H1 (cell line): ENCODE measurements around the gene GSTA1. TPM values are rescaled to one million over a fixed set of nuclear protein-coding genes. Genes with fewer than 3 reads are reported as not detected.

ENCODE experiments used
- polyA plus RNA-seq, 7 experiments: library from polyadenylated mRNA; depleted of rRNA in 3 of 7; stranded (reverse) in 5 of 7; unstranded in 2 of 7; fragments of >200 nt in 5 of 7; fragments of 200-250 nt in 2 of 7; gene quantifications; 1 replicate in 5 of 7; 2 replicates in 1 of 7; 4 replicates in 1 of 7; pipeline versions ENCODE4 v1.2.1 to v1.2.3, GENCODE V29; 2011 to 2013; ENCODE audit warnings: missing spikeins in 2 of 7, mixed read lengths in 2 of 7
- total RNA-seq: library from RNA; stranded (reverse); fragmentation: NEBNext Ultra II Directional; extraction: Animal tissue kit (Norgen Biotek cat#: 25700); gene quantifications from 2 replicates; pipeline ENCODE4 v1.2.1, GENCODE V29; 2021
- TF ChIP-seq, protein P1 (sequence below), 3 experiments: IDR thresholded peaks; 1 replicate in 2 of 3; 2 replicates in 1 of 3; pipeline versions ENCODE4 v1.5.1 to v1.6.1; 2011; ENCODE audit warnings: low read length in 3 of 3, mild to moderate bottlenecking in 3 of 3, inconsistent platforms in 2 of 3, low read depth in 1 of 3, moderate library complexity in 1 of 3; ENCODE audit not compliant: insufficient read depth in 1 of 3; ENCODE audit errors: control extremely low read depth in 1 of 3

Gene GSTA1
- total and polyA plus RNA-seq, 2 of the 8 experiments (the other 6 are each of a cell fraction or from before 2014, with no cell fraction given): 0.08 TPM; not detected in 1

DNA sequence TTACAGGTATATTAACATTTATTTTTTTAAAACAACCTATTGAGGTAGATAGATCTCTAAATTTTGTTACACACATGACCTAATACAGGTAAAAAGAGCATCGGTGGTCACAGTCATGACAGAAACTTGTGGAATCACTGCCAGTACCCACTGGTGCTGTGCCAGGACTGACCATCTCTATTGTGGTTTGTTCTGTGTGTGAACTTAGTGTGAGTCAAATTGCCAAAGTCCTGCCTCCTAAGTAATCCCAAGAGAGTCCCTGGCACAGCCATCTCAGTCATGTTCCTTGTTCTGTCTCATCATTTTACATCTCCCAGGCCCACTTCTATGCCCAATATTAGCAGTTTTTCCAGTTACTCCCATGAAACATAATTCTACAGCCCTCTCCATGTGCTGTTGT lies 61.7 kb downstream of the GSTA1 start (continued):
- TF ChIP-seq, protein P1, sequence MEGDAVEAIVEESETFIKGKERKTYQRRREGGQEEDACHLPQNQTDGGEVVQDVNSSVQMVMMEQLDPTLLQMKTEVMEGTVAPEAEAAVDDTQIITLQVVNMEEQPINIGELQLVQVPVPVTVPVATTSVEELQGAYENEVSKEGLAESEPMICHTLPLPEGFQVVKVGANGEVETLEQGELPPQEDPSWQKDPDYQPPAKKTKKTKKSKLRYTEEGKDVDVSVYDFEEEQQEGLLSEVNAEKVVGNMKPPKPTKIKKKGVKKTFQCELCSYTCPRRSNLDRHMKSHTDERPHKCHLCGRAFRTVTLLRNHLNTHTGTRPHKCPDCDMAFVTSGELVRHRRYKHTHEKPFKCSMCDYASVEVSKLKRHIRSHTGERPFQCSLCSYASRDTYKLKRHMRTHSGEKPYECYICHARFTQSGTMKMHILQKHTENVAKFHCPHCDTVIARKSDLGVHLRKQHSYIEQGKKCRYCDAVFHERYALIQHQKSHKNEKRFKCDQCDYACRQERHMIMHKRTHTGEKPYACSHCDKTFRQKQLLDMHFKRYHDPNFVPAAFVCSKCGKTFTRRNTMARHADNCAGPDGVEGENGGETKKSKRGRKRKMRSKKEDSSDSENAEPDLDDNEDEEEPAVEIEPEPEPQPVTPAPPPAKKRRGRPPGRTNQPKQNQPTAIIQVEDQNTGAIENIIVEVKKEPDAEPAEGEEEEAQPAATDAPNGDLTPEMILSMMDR (IDR thresholded peaks at IDR 0.05; ENCODE audit: control extremely low read depth in 1 of 3, insufficient read depth in 1 of 3, low read depth in 1 of 3, low read length in 3 of 3): no peak
- TF ChIP-seq, all 59 proteins: peak for 0

Other genes starting within 250 kb of the GSTA1 start
- gene TRAM2, start 226.8 kb downstream of the GSTA1 start, total RNA-seq: 21.4 and 21.6 TPM in 2 replicates
- gene TRAM2, start 226.8 kb downstream of the GSTA1 start, polyA plus RNA-seq (2011; rRNA removed): 8.5 and 9.0 TPM in 2 replicates
- gene TMEM14A, start 132.7 kb downstream of the GSTA1 start, total RNA-seq: 11.2 and 12.5 TPM in 2 replicates
- gene TMEM14A, start 132.7 kb downstream of the GSTA1 start, polyA plus RNA-seq (2011; rRNA removed): 8.9 and 11.1 TPM in 2 replicates
- gene GSTA2, start 40.3 kb downstream of the GSTA1 start, total RNA-seq: not detected in 2 replicates
- 0.05 TPM in 1 of 2 replicates, not detected in the other for gene GSTA2, start 40.3 kb downstream of the GSTA1 start, polyA plus RNA-seq (2011; rRNA removed)
- not detected in 2 replicates for gene GSTA5, start 37.0 kb upstream of the GSTA1 start, total RNA-seq
- not detected in 2 replicates for gene GSTA5, start 37.0 kb upstream of the GSTA1 start, polyA plus RNA-seq (2011; rRNA removed)
- not detected in 2 replicates for gene GSTA3, start 105.9 kb upstream of the GSTA1 start, total RNA-seq
- gene GSTA3, start 105.9 kb upstream of the GSTA1 start, polyA plus RNA-seq (2011; rRNA removed): not detected in 2 replicates
- gene GSTA4, start 191.5 kb upstream of the GSTA1 start, total RNA-seq: 13.2 and 13.9 TPM in 2 replicates
- gene GSTA4, start 191.5 kb upstream of the GSTA1 start, polyA plus RNA-seq (2011; rRNA removed): 12.6 and 21.6 TPM in 2 replicates